Skeletal muscle satellite cell (primary cell): ENCODE data around the gene CHCHD3.

Source experiments
- H3K27me3 ChIP-seq: 2 replicates; pipeline ENCODE4 v1.7.0; 2013; ENCODE audit warnings: low read length; ENCODE audit not compliant: control insufficient read depth, insufficient read depth
- H3K36me3 ChIP-seq: 2 replicates; pipeline ENCODE4 v1.7.0; 2013; ENCODE audit warnings: mild to moderate bottlenecking, control low read depth, low read length; ENCODE audit not compliant: insufficient read depth
- H3K4me1 ChIP-seq: 2 replicates; pipeline ENCODE4 v1.7.0; 2013; ENCODE audit warnings: low read length; ENCODE audit not compliant: control insufficient read depth, insufficient read depth
- H3K4me2 ChIP-seq: 2 replicates; pipeline ENCODE4 v1.7.0; 2013; ENCODE audit warnings: mild to moderate bottlenecking, low read length
- H3K4me3 ChIP-seq: 2 replicates; pipeline ENCODE4 v1.7.0; 2013; ENCODE audit warnings: low read length
- H3K9ac ChIP-seq: 2 replicates; pipeline ENCODE4 v1.7.0; 2013; ENCODE audit warnings: mild to moderate bottlenecking, low read depth, low read length, moderate library complexity
- H3K9me3 ChIP-seq: replicated peaks from 2 replicates; pipeline ENCODE4 v1.7.0; 2013; ENCODE audit warnings: mild to moderate bottlenecking, control low read depth, low read length

The CHCHD3 gene

DNA sequence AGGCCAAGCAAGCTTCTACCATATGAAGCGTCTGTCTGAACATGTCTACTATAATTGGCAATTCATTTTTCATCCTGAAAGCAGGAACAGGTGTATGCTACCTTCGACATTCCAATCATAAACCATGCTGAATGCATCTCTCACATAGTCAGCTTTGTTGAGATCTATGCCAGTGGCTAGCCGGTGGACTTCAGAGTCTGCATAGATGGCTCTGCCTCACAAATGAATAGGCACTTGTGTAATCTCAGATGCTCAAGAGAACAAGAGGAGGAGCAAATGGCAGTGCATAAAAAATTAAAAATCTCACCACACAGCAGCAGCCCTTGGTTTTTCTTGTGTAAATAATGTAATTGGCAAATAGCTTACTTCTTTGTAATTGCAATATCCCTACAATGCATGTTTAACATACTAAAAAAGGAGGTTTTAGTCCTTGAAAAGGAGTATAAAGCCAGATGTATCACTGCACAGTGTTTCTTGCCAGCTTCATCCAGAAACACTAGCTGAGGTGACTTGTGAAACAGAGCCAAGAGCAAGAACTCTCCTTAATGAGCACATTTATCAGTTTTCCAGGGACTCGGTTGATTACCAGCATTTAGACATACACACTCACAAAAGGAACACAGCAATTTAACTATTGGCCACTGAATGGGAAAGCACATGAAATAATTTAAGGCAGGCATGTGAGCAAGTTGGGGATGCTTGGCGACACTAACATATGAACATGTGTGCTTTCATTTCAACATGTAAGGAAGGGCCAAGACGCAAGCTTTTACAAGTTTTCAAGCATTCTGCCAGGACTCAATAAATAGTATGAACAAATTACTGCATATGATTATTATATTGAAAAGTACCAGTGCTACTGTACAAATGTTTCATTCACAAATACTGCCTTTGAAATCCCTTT is 255.7 kb downstream of the CHCHD3 start:
- Histone ChIP-seq H3K27me3 (no peaks in the 10 kb centered on the region), H3K4me3 (no peak overlapping the region), H3K4me2 (no peak overlapping the region), H3K9me3 (no peaks in the 10 kb centered on the region), H3K9ac (no peak overlapping the region), H3K36me3 (peaks cover 3% of the 10 kb centered on the region), H3K4me1 (no peaks in the 10 kb centered on the region)

DNA sequence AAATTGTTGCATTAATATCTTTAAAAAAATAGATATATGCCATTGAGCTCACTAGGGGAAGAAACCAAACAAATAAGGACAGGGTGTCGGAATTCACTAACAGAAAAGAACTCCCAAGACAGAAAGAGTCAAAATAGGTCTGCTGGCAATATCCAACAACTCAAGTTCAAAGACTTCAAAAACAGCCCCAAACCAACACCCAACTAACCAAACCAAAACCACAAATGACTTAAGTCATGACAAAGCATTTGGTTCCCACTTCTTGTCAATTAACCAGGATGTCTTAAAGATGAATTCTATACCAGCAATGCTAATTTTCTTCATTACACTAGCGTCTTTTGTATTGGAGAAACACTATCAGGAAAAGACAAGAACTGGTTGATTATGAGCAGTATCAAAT is 256.7 kb downstream of the CHCHD3 start:
- Histone ChIP-seq H3K36me3 (peaks cover 3% of the 10 kb centered on the region), H3K4me3 (no peak overlapping the region), H3K9ac (no peak overlapping the region), H3K9me3 (no peaks in the 10 kb centered on the region), H3K4me2 (no peak overlapping the region), H3K27me3 (no peaks in the 10 kb centered on the region), H3K4me1 (no peaks in the 10 kb centered on the region)

DNA sequence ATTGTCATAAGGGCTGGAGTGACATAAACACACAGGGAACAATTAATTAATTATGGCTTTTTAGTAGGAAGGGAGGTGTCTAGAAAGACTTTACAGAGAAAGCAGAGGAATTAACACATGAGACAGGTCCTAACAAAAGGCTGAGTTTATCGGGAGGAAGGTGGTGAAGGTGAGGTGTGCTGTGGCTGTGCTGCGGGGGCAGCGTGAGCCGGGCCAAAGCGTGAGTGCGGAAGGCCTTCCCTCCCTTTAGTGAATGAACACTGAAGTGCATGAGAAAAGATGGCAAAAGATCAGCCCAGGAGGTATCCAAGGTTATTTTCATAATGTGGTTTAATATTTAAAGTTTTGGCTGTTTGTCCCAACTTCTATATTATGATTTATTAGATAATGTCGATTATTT is 262.2 kb downstream of the CHCHD3 start:
- peaks cover 1% of the 10 kb centered on the region for H3K36me3 ChIP-seq
- no peak overlapping the region for H3K4me2 ChIP-seq
- H3K27me3 ChIP-seq, result no peaks in the 10 kb centered on the region
- H3K4me3 ChIP-seq, result no peak overlapping the region
- H3K4me1 ChIP-seq, result no peaks in the 10 kb centered on the region
- H3K9me3 ChIP-seq, result no peaks in the 10 kb centered on the region
- H3K9ac ChIP-seq, result no peak overlapping the region

DNA sequence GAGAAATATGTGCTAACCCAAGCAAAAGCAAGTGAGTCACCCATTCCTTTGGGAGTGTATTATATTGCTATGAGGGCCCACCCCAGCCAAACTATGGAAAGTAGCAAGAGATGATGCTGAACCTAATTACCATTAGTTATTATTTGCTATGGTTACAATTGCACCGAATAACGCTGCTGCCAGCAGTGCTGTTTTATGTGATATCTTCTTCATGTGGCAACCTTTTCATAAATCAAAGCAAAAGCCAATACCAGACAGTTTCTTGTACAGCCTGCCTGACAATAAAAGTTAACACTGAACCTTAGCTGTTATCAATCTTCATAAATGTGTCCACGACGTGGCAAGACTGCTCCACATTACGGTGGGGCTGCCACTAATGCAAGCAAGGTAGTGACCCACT is 263.9 kb downstream of the CHCHD3 start:
- Histone ChIP-seq H3K4me2 (no peak overlapping the region), H3K4me1 (no peaks in the 10 kb centered on the region), H3K36me3 (no peaks in the 10 kb centered on the region), H3K9me3 (no peaks in the 10 kb centered on the region), H3K9ac (no peak overlapping the region), H3K4me3 (no peak overlapping the region), H3K27me3 (no peaks in the 10 kb centered on the region)

DNA sequence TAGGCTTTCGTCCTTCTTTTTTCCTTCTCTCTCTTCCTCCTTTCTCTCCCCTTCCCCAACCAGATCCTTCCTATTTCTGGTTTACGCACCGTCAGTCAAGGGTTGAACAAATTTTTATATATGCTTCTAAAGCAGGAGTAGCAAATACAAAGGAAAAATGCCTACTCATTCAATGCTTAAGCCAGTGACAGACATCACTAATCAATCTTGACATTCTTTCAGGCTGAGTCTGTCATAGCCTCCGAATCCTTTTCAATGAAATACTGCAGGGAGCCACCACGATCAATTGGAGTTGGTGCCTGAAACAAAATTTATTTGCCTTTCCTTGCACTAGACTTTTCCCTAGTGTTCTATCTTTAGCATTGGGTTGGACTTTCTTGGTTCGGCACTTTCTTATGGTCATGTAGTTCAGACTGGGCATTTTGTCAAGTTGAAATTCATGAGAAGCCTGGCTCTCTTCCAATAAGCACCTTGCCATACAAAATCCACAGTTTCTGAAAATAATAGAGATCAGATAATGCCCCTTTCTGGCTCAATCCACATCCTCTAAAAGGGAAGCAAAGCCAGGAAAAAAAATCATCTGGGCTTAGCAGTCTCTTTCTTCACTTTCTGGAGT is 266.1 kb downstream of the CHCHD3 start:
- H3K9me3 ChIP-seq, result no peaks in the 10 kb centered on the region
- no peak overlapping the region for H3K4me2 ChIP-seq
- H3K27me3 ChIP-seq, result no peaks in the 10 kb centered on the region
- no peak overlapping the region for H3K9ac ChIP-seq
- no peaks in the 10 kb centered on the region for H3K36me3 ChIP-seq
- no peaks in the 10 kb centered on the region for H3K4me1 ChIP-seq
- no peak overlapping the region for H3K4me3 ChIP-seq

DNA sequence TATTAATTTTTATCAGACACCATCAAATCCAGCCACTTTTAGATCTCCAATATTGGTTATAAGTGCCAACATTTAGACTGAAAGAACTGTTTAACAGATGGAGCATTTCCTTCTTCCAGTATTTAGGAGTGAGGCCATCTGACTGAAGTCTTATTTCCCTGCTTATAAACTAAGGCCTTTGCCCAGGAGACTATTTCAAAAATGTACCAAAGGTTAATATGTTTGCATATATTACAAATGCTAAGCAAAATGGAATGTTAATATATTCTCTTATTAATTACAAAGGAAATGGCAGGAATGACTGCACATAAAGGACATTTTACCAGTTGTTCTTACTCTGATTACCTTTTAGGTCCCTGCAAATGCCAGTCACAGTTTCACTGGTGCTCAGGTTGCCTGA is 266.8 kb downstream of the CHCHD3 start:
- Histone ChIP-seq H3K36me3 (no peaks in the 10 kb centered on the region), H3K4me2 (no peak overlapping the region), H3K4me1 (no peaks in the 10 kb centered on the region), H3K9me3 (no peaks in the 10 kb centered on the region), H3K4me3 (no peak overlapping the region), H3K27me3 (no peaks in the 10 kb centered on the region), H3K9ac (no peak overlapping the region)

- H3K36me3 ChIP-seq, result no peaks in the 10 kb centered on the region
Measured at GRCh38 chr7:132810561-132810960, 271.3 kb downstream of the CHCHD3 start.

DNA sequence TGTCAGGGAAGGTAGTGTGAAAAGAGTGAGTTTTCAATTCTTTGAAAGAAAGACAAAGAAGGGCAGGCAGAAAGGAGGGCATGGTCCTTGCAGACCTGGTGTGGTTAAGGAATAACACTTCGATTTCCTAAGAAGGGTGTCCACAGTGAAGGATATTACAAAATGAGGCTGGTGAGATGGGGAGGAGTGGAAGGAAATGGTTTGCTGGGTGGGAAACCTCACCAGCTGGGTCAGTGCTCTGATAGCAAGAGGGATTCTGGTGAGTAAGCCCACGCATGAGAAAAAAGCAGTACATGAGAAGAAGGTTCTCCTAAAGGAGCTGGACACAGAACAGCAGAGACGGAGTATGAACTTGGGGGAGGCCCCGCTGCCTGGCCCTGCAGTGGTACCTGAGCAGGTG is 275.1 kb downstream of the CHCHD3 start:
- H3K4me1 ChIP-seq, result no peaks in the 10 kb centered on the region
- no peaks in the 10 kb centered on the region for H3K27me3 ChIP-seq
- H3K9ac ChIP-seq, result no peak overlapping the region
- H3K4me2 ChIP-seq, result no peak overlapping the region
- no peak overlapping the region for H3K4me3 ChIP-seq
- no peaks in the 10 kb centered on the region for H3K9me3 ChIP-seq
- H3K36me3 ChIP-seq, result no peaks in the 10 kb centered on the region

More at GRCh38 chr7:132810561-132810960, 271.3 kb downstream of the CHCHD3 start:
- Histone ChIP-seq H3K9ac (no peak overlapping the region), H3K4me3 (no peak overlapping the region), H3K27me3 (no peaks in the 10 kb centered on the region), H3K9me3 (no peaks in the 10 kb centered on the region), H3K4me2 (no peak overlapping the region), H3K4me1 (no peaks in the 10 kb centered on the region)

- Histone ChIP-seq H3K4me1 (no peaks in the 10 kb centered on the region), H3K9me3 (no peaks in the 10 kb centered on the region), H3K4me2 (no peak overlapping the region), H3K9ac (no peak overlapping the region), H3K36me3 (no peaks in the 10 kb centered on the region), H3K27me3 (no peaks in the 10 kb centered on the region), H3K4me3 (no peak overlapping the region)
Measured at GRCh38 chr7:132805766-132806165, 276.1 kb downstream of the CHCHD3 start.

DNA sequence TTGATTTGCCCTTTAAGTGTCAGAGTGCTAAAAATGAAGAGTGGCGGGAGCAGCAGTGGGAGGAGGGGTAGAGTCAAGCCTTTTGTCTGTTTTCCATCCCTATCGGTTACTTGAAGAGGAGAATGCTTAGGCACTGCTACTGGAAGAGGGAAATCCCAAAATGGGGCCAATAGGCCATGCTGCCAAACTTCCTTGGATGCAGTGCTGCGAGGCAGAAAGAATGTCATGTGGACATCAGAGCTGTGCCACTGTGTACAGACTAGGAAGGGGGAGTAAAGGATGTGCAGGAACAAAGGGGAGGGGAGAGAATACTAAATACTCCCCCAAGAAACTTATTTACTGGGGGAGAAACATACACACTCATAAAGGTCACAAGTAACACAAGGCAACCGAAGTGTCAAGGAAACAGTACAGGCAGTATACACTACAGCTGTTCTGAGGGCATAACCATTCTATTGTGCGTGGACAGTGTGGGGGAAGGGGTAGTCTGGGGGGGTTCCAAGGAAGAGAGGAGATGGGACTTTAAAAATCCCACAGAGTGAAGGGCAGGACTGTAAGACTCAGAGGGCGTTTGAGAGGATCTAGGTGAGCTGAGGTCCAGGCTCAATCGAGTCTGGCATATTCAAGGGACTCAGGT is 276.9 kb downstream of the CHCHD3 start:
- Histone ChIP-seq H3K4me2 (no peak overlapping the region), H3K4me3 (no peak overlapping the region), H3K9ac (no peak overlapping the region)

GRCh38 chr7:132800522-132800921 is 281.4 kb downstream of the CHCHD3 start:
- Histone ChIP-seq H3K4me2 (no peak overlapping the region), H3K4me3 (no peak overlapping the region), H3K27me3 (no peaks in the 10 kb centered on the region), H3K9me3 (no peaks in the 10 kb centered on the region), H3K36me3 (no peaks in the 10 kb centered on the region), H3K9ac (no peak overlapping the region), H3K4me1 (peaks cover 13% of the 10 kb centered on the region)

More for the DNA sequence above, 276.9 kb downstream of the CHCHD3 start:
- no peaks in the 10 kb centered on the region for H3K4me1 ChIP-seq
- H3K27me3 ChIP-seq, result no peaks in the 10 kb centered on the region
- no peaks in the 10 kb centered on the region for H3K9me3 ChIP-seq
- no peaks in the 10 kb centered on the region for H3K36me3 ChIP-seq
